ENCODE measurements around the gene EFNA1. TPM values are rescaled to one million over a fixed set of nuclear protein-coding genes. Genes with fewer than 3 reads are reported as not detected.

EFNA1 gene
- total RNA-seq, 3 donors from 2014 or later (not counting 1 experiment from before 2014, with no cell fraction given): 1.5 to 1.9 (median 1.9) TPM

DNA sequence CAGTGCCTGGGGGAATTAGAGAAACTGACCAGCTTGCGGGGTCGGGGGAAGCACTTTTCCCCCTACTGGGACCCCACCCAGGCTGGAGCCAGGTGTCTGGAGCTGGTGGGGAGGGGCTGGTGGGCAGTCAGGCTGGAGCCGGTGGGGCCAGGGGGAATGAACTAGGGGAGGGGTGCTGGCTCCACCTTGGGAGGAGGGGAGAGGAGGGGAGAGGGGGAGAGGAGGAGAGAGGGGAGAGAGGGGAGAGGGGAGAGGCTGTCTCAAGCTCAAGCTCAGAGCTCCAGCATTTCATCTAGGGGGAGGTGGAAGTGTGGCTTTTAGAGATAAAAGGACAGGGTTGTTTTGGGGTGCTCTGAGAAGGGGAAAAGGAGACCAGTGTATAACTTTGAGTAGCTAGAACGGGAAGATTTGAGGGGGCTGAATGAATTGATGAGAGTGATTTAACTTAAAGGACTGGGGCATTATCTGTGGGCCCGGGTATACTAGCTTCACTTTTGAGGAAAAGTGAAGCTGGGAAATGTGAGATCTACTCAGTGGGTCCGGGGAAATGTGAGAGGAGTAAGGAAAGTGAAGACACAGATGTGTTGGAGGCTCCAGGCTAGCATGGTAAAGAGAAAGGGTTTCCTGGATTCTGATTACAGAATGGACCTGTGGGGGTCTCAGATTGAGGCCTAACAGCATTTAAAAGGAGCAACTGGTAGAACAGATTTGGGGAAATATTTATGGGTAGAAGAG lies 2.8 kb downstream of the EFNA1 start:
- no peak for ATAC-seq
- Mint-ChIP-seq H3K27me3 (ENCODE audit: low read depth in 2 of 2) (peaks cover 23 to 35% of the 10 kb centered on the region in 2 donors), H3K27ac (no peak overlapping the region), H3K4me3 (peak overlapping the region; percentile 4), H3K9me3 (no peaks in the 10 kb centered on the region), H3K4me1 (peaks cover 30 to 52% of the 10 kb centered on the region in 2 donors), H3K36me3 (no peaks in the 10 kb centered on the region)
- DNase-seq: no peak
- Histone ChIP-seq H3K36me3 (ENCODE audit: control insufficient read depth, insufficient read depth, low read length) (no peaks in the 10 kb centered on the region), H3K4me3 (ENCODE audit: low read length) (no peak overlapping the region), H3K27ac (ENCODE audit: low read length) (no peak overlapping the region), H3K9me3 (ENCODE audit: control insufficient read depth, insufficient read depth, low read length) (no peaks in the 10 kb centered on the region), H3K27me3 (ENCODE audit: control insufficient read depth, insufficient read depth, low read length) (peaks cover 25% of the 10 kb centered on the region), H3K4me1 (ENCODE audit: control insufficient read depth, insufficient read depth, low read length) (peaks cover 42% of the 10 kb centered on the region)
- intact Hi-C loops (cut with micrococcal nuclease): no loop called here
- WGBS (ENCODE audit: insufficient coverage): 36% methylated on average over 5 of the region's 6 CpGs
- TF ChIP-seq, protein P1, sequence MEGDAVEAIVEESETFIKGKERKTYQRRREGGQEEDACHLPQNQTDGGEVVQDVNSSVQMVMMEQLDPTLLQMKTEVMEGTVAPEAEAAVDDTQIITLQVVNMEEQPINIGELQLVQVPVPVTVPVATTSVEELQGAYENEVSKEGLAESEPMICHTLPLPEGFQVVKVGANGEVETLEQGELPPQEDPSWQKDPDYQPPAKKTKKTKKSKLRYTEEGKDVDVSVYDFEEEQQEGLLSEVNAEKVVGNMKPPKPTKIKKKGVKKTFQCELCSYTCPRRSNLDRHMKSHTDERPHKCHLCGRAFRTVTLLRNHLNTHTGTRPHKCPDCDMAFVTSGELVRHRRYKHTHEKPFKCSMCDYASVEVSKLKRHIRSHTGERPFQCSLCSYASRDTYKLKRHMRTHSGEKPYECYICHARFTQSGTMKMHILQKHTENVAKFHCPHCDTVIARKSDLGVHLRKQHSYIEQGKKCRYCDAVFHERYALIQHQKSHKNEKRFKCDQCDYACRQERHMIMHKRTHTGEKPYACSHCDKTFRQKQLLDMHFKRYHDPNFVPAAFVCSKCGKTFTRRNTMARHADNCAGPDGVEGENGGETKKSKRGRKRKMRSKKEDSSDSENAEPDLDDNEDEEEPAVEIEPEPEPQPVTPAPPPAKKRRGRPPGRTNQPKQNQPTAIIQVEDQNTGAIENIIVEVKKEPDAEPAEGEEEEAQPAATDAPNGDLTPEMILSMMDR (IDR thresholded peaks at IDR 0.05): no peak

DNA sequence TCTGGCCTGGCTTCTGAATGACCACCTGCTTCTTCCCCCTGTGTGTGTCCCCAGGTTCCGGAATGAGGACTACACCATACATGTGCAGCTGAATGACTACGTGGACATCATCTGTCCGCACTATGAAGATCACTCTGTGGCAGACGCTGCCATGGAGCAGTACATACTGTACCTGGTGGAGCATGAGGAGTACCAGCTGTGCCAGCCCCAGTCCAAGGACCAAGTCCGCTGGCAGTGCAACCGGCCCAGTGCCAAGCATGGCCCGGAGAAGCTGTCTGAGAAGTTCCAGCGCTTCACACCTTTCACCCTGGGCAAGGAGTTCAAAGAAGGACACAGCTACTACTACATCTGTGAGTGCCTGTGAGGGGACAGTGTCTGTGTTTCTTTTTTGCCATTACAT lies 3.6 kb downstream of the EFNA1 start:
- ATAC-seq: no peak
- H3K9me3 Mint-ChIP-seq: no peaks in the 10 kb centered on the region
- no peak overlapping the region for H3K4me3 Mint-ChIP-seq
- Histone ChIP-seq H3K36me3 (ENCODE audit: control insufficient read depth, insufficient read depth, low read length) (no peaks in the 10 kb centered on the region), H3K4me3 (ENCODE audit: low read length) (no peak overlapping the region), H3K4me1 (ENCODE audit: control insufficient read depth, insufficient read depth, low read length) (peaks cover 43% of the 10 kb centered on the region), H3K9me3 (ENCODE audit: control insufficient read depth, insufficient read depth, low read length) (no peaks in the 10 kb centered on the region), H3K27ac (ENCODE audit: low read length) (no peak overlapping the region), H3K27me3 (ENCODE audit: control insufficient read depth, insufficient read depth, low read length) (peaks cover 25% of the 10 kb centered on the region)
- H3K36me3 Mint-ChIP-seq: no peaks in the 10 kb centered on the region
- intact Hi-C loops (cut with micrococcal nuclease): no loop called here
- no peak overlapping the region for H3K27ac Mint-ChIP-seq
- H3K27me3 Mint-ChIP-seq (ENCODE audit: low read depth in 2 of 2): peaks cover 23 to 35% of the 10 kb centered on the region in 2 donors
- DNase-seq: no peak
- 95% methylated on average over 8 of the region's 8 CpGs for WGBS (ENCODE audit: insufficient coverage)
- TF ChIP-seq, protein P1 (IDR thresholded peaks at IDR 0.05): no peak
- H3K4me1 Mint-ChIP-seq: peaks cover 36 to 54% of the 10 kb centered on the region in 2 donors

DNA sequence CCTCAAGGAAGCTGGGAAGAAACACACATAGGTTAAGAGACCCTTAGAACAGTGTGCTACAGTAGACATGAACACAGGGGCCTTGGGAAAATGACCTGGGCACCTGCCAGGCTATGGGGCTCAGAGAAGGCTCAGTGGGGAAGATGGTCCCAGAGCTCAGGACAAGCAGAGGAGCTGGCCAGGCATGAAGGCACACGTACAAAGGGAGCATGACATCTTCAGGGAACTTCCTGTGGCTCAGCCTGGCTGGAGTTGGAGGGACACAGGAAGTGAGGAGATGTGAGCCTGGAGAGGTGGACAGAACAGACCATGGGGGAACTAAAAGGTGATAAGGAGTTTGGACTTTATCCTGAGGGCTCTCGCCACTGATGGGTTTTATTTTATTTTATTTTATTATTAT lies 4.2 kb downstream of the EFNA1 start:
- TF ChIP-seq, protein P1 (IDR thresholded peaks at IDR 0.05): no peak
- H3K27ac Mint-ChIP-seq: no peak overlapping the region
- H3K36me3 Mint-ChIP-seq: no peaks in the 10 kb centered on the region
- H3K9me3 Mint-ChIP-seq: no peaks in the 10 kb centered on the region
- Histone ChIP-seq H3K9me3 (ENCODE audit: control insufficient read depth, insufficient read depth, low read length) (no peaks in the 10 kb centered on the region), H3K4me3 (ENCODE audit: low read length) (no peak overlapping the region), H3K27me3 (ENCODE audit: control insufficient read depth, insufficient read depth, low read length) (peaks cover 22% of the 10 kb centered on the region), H3K36me3 (ENCODE audit: control insufficient read depth, insufficient read depth, low read length) (no peaks in the 10 kb centered on the region), H3K4me1 (ENCODE audit: control insufficient read depth, insufficient read depth, low read length) (peaks cover 42% of the 10 kb centered on the region), H3K27ac (ENCODE audit: low read length) (no peak overlapping the region)
- H3K4me1 Mint-ChIP-seq: peaks cover 33 to 51% of the 10 kb centered on the region in 2 donors
- ATAC-seq (no peak), DNase-seq (no peak)
- H3K27me3 Mint-ChIP-seq (ENCODE audit: low read depth in 2 of 2): peaks cover 23 to 29% of the 10 kb centered on the region in 2 donors
- H3K4me3 Mint-ChIP-seq: no peak overlapping the region
- intact Hi-C loops (cut with micrococcal nuclease): no loop called here
- WGBS (ENCODE audit: insufficient coverage): 62% methylated on average over 1 of the region's 2 CpGs

Data from natural killer cell (primary cell).